Frontal cortex (tissue), 4 donors: ENCODE measurements around the gene TAS2R5. TPM values are rescaled to one million over a fixed set of nuclear protein-coding genes. Genes with fewer than 3 reads are reported as not detected.
A peak's percentile ranks its signal among the peaks of the same experiment; 100 is the strongest.
"Not testable (repeated sequence)": the region's sequence is repeated elsewhere in the genome, so short reads cannot be mapped to it uniquely, and the experiment has no call there.

Source experiments
- DNase-seq, 2 donors: peaks; one replicate each; pipeline ENCODE4 v3.0.0; 2012; ENCODE audit warnings: low spot score in 2 of 2
- FAIRE-seq: peaks from 2 replicates; lab custom pipeline; 2012; peaks lifted over from hg19 to GRCh38; lab: Jason Lieb, UNC
- total RNA-seq: library from RNA; depleted of rRNA; stranded (reverse); fragments of >200 nt; gene quantifications from one replicate; pipeline ENCODE4 v1.2.3, GENCODE V29; 2014
- donor health status: control.
- donor health status: control.
- donor health status: control.

TAS2R5 gene, protein sequence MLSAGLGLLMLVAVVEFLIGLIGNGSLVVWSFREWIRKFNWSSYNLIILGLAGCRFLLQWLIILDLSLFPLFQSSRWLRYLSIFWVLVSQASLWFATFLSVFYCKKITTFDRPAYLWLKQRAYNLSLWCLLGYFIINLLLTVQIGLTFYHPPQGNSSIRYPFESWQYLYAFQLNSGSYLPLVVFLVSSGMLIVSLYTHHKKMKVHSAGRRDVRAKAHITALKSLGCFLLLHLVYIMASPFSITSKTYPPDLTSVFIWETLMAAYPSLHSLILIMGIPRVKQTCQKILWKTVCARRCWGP
- 0.82 TPM for total RNA-seq

- no peak for DNase-seq
Measured at GRCh38 chr7:141789917-141790316, at the start of gene TAS2R5. TSS of gene TAS2R5 (plus strand) at chr7:141790217. CDS start at chr7:141790362, 145 bp downstream.

DNA sequence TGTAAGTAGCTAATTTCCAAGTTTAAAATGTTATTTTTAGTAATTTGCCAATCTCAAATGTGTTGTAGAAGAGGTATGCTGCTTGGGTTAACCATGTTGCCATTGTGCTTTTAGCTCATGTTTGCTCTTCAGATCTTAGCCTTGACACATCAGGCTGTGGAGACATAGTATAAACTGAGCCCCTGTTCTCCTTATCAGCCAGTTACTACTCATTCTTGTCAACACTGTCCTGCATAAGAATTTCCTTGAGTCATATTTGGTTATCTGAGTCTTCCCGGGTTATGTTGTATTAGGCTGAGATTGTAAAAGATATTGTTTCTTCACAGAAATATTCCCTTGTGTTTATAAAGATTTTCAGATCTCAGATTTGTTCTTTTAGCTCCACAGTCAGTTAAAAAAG is 47.8 kb upstream of the TAS2R5 start:
- no peak for DNase-seq
- FAIRE-seq: no peak

More at GRCh38 chr7:141789917-141790316, at the start of gene TAS2R5:
- no peak for FAIRE-seq

GRCh38 chr7:141744131-141744530 is 45.9 kb upstream of the TAS2R5 start:
- DNase-seq (no peak), FAIRE-seq (no peak)

- DNase-seq: no peak
- no peak for FAIRE-seq
Measured at GRCh38 chr7:141748396-141748795, 41.6 kb upstream of the TAS2R5 start.

DNA sequence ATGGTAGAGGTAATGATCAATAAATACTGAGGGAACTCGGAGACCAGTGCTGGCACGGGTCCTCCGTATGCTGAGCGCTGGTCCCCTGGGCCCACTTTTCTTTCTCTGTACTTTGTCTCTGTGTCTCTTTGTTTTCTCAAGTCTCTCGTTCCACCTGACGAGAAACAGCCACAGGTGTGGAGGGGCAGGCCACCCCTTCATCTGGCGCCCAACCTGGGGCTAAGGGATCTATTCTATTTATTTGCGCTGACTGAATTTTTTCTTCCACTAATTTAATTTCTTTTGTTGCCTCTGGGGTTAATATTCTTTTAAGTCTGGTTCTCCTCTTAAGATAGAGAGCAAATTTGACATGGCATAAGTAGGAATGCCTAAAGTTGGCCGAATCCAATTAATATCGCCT is 38.1 kb upstream of the TAS2R5 start:
- FAIRE-seq, DNase-seq: not testable (repeated sequence)

DNA sequence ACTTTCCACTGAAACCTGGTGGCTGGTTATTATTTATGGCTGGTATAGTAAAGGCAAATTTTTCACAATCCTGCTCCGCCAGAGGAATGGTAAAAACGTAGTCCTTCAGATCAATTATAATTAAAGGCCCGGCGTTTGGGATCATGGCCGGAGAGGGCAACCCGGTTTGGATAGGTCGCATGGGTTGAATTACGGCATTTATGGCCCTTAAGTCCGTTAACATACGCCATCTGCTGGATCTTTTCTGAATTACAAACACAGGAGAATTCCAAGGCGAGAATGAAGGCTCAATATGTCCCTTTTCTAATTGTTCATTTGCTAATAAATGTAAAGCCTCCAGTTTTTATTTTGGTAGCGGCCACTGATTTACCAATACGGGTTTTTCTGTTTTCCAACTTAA is 37.4 kb upstream of the TAS2R5 start:
- DNase-seq (no peak), FAIRE-seq (no peak)

DNA sequence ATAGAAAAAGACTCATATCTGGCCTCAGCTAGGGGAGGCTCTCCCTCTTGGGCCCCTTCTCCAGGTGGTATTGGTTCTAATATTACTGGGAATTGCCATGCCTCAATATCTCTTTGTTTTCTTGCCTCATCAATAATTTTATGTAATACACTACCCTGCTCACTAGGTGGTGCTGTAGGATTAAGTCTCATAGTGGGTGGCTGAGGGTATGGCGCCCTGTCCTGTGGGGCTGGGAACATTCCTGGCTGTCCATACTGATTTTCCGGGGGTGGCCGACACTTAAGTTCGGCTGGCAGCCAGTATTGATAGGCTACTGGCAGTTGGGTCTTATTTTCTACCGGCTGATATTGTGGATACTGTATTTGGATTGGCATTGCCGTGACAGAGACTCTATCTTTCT is 35.1 kb upstream of the TAS2R5 start:
- FAIRE-seq: no peak
- no peak for DNase-seq

DNA sequence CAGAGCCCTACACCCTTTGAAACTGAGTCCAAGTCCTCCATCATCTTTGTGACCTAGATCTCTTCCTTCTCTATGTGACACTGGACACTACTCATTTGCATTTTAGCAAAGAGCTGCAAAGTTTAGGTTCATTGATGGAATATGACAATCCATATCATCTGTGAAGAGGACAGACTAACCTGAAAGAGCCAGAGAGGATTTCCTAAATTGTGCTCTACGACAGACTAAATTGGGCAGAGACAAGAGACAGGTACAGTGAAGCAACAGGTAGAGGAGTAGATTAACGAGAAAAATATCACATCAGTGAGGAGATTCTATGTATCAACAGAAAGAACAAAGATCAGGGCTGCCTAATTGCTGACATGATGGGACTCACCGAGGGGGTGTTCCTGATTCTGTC is 26.2 kb upstream of the TAS2R5 start, which contains the start of gene TAS2R3:
Gene TAS2R3, plus strand, starts transcription at position 301 of the 400 bp plus-strand sequence. Its CDS starts 62 bp downstream, at position 363.
- FAIRE-seq: no peak
- DNase-seq: no peak

GRCh38 chr7:141770083-141770583 is 19.9 kb upstream of the TAS2R5 start:
- FAIRE-seq, DNase-seq: not testable (repeated sequence)

DNA sequence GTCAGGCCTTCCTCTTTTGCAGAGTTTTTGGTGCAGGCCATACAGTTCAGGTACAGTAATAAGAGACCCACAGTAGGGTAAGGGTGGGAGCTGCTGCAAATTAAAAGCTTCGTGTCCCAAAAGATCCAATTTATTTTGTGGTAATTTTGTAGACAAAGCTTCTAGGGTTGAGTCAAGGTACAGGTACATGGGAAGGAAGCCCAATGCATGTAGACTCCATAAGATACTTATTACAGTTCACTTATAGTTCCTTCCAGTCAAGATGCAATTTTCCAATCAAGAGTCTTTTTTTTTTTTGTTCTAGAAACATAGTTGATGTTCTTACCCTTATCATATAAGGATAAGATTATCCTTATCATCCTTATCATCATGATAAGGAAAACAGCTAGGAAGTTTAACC is 13.6 kb upstream of the TAS2R5 start, which contains the start of gene TAS2R4:
Gene TAS2R4, plus strand, starts transcription at position 301 of the 400 bp plus-strand sequence. CDS start 1,815 bp downstream, outside the sequence.
- DNase-seq (no peak), FAIRE-seq (no peak)

DNA sequence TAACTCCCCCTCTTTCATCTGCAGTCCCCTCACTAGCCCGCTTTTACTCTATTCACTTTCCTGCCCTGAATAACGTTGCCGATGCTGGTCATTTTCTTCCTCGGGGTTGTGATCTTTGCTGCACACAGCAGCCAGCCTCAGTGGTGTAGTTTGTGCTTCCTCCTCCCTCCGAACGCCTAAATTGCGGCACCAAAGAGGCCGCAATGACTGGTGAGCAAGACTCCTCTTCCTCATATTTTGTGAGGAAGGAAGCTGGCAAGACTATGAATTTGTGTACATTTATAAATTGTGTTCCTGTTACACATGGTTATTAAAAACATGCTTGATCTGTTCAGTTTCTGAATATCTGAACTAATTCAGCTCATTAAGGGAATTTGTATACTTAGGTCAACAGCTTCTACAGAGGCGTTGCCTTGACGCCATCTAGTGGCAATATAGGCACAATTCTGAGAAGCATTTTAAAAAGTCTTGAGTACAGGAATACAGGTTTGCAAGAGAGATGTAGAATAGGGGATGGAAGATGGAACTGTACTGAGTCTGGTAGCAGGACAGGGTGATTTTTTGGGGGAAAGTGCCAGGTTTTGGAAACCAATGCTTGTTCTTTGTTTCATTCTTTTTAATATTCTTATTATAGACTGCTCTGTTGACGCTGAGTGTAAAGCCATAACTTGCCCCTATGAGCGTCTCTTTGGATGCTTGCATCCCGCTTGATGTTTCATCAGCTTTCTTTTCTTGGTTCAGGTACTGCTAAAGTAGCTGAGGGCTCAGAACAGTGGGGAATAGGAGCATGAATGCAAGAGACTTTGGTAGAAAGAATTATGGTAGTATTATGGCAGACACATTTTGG is 4.1 kb upstream of the TAS2R5 start:
- FAIRE-seq: peak; percentile 10
- DNase-seq: peak; percentile 19 to 51

DNA sequence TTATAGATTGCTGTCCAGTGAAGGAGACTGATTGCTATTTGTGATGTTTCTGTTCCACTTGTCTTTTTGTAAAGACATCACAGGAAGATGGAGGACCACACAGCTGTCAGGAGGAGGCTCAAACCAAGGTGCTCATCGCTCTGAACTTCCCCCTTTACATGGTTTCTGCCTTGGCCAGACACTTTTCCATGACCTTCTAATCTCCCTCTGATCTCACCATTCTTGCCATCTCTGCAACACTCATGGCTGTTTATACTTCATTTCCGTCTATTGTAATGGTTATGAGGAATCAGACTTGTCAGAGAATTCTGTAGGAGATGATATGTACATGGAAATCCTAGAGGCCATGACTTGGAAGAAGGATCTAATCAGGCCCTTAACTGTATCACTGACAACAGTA is 1.7 kb upstream of the TAS2R5 start:
- DNase-seq: no peak
- FAIRE-seq: no peak

DNA sequence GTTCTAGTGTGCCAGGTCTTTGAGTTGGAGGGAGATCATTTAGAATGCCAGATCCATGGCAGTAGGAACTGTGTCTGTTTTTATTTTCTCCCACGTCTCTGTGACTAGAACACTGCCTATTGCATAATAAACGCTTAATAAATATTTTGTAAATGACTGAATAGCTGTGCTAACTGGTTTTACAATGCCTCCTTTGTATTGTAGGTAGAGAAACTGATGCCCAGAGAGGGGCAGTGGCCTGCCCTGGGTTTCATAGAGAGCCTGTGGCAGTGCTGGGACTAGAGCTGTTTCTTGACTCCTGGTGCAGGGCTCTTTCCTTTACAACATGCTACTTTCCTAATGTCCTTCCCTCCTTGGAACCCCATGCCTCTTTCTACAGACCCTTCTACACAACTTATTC is 2.5 kb downstream of the TAS2R5 start:
- FAIRE-seq (no peak), DNase-seq (no peak)

GRCh38 chr7:141820067-141820466 is 30.1 kb downstream of the TAS2R5 start:
- DNase-seq: no peak
- FAIRE-seq: no peak

GRCh38 chr7:141822432-141822831 is 32.4 kb downstream of the TAS2R5 start:
- FAIRE-seq, DNase-seq: not testable (repeated sequence)

GRCh38 chr7:141837683-141838082 is 47.7 kb downstream of the TAS2R5 start:
- DNase-seq: no peak
- no peak for FAIRE-seq

- FAIRE-seq: no peak
- no peak for DNase-seq
Measured at GRCh38 chr7:141838581-141838980, 48.6 kb downstream of the TAS2R5 start.

DNA sequence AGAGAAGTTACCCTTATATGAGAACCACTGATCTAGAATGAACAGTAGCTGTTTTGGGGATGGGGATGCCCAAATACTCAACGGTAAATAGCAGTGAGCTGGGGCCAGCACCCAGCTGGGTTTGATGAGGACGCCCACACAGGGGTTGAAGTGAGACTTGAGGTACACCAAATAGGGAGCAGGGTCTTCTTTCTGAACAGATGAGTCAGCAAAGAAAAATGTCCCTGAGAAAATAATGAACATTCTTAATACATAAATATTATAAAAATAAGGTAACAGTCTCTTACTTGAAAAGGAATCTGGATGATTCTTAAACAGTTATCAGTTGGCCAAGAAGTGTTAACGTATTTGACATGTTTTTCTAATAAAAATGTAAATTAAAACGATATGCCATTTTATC is 49.2 kb downstream of the TAS2R5 start:
- DNase-seq (no peak), FAIRE-seq (no peak)

- no peak for DNase-seq
- no peak for FAIRE-seq
Measured at GRCh38 chr7:141840708-141841107, 50.7 kb downstream of the TAS2R5 start.
